ENCODE data around the gene XRN2. TPM values are rescaled to one million over a fixed set of nuclear protein-coding genes. Genes with fewer than 3 reads are reported as not detected.

Gene XRN2
- polyA plus RNA-seq, 1 experiment: 48.9 TPM

DNA sequence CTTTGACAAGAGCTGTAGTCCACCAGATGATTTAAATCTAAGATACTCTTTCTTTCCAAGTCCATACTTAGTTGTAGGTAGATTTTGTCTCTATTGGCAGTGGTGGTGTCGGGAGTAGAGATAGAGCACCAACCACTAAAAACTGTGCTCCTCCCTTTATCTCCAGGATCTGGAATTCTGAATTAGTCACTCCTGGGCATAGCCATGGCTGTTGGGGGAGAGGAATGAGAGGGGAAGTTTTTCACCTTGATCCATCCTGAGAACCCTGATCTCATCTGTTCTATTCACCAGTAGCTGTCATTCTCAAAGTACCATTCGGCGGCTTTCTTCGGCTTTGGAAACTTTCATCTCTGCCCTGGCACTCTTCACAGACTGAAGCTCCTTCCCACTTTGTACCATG lies 129.8 kb downstream of the XRN2 start:
- no peak for DNase-seq (ENCODE audit: low read depth)
- CTCF ChIA-PET: no interaction called here

GRCh38 chr20:21433329-21433890 lies 130.3 kb downstream of the XRN2 start:
- ChIA-PET CTCF (no interaction called here), POLR2A (no interaction called here)
- TF ChIP-seq CTCF (IDR thresholded peaks at IDR 0.05; ENCODE audit: insufficient read depth, low read depth, low read length): no peak
- no peaks in the 10 kb centered on the region for H3K36me3 ChIP-seq (ENCODE audit: control insufficient read depth, insufficient read depth, low read length)
- no peak for DNase-seq (ENCODE audit: low read depth)
- H3K4me3 ChIP-seq (ENCODE audit: low read depth, low read length): no peak overlapping the region
- H3K27me3 ChIP-seq (ENCODE audit: control insufficient read depth, insufficient read depth, low read length): no peaks in the 10 kb centered on the region

More for the DNA sequence above, 129.8 kb downstream of the XRN2 start:
- Histone ChIP-seq H3K4me3 (ENCODE audit: low read depth, low read length) (no peak overlapping the region), H3K36me3 (ENCODE audit: control insufficient read depth, insufficient read depth, low read length) (no peaks in the 10 kb centered on the region), H3K27me3 (ENCODE audit: control insufficient read depth, insufficient read depth, low read length) (no peaks in the 10 kb centered on the region)
- POLR2A ChIA-PET: no interaction called here
- no peak for TF ChIP-seq CTCF (IDR thresholded peaks at IDR 0.05; ENCODE audit: insufficient read depth, low read depth, low read length)

- DNase-seq (ENCODE audit: low read depth): no peak
- Histone ChIP-seq H3K27me3 (ENCODE audit: control insufficient read depth, insufficient read depth, low read length) (no peaks in the 10 kb centered on the region), H3K36me3 (ENCODE audit: control insufficient read depth, insufficient read depth, low read length) (no peaks in the 10 kb centered on the region), H3K4me3 (ENCODE audit: low read depth, low read length) (no peak overlapping the region)
- ChIA-PET CTCF (no interaction called here), POLR2A (no interaction called here)
- no peak for TF ChIP-seq CTCF (IDR thresholded peaks at IDR 0.05; ENCODE audit: insufficient read depth, low read depth, low read length)
These were observed 132.4 kb downstream of the XRN2 start for GRCh38 chr20:21435576-21435975.

DNA sequence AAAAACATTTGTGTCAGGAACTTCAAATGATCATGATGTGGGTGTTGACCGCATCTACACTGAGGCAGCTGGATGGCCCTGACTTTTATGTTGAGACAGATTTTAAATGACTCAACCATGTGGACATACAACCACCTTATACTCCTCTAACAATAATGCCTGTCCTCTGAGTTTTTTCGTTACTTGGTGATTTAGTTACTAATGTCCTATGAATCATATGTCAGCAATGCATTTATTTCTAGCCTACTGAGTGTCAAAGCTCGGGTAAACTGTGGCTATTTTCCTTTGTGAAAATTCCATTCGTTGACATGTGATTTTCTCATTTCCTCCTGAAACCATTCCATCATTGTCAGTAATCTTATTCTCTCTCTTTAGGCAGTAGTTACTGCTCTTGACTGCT lies 133.1 kb downstream of the XRN2 start:
- ChIA-PET POLR2A (no interaction called here), CTCF (no interaction called here)
- TF ChIP-seq CTCF (IDR thresholded peaks at IDR 0.05; ENCODE audit: insufficient read depth, low read depth, low read length): no peak
- H3K4me3 ChIP-seq (ENCODE audit: low read depth, low read length): no peak overlapping the region
- no peaks in the 10 kb centered on the region for H3K36me3 ChIP-seq (ENCODE audit: control insufficient read depth, insufficient read depth, low read length)
- no peaks in the 10 kb centered on the region for H3K27me3 ChIP-seq (ENCODE audit: control insufficient read depth, insufficient read depth, low read length)
- peak; percentile 40 for DNase-seq (ENCODE audit: low read depth)

DNA sequence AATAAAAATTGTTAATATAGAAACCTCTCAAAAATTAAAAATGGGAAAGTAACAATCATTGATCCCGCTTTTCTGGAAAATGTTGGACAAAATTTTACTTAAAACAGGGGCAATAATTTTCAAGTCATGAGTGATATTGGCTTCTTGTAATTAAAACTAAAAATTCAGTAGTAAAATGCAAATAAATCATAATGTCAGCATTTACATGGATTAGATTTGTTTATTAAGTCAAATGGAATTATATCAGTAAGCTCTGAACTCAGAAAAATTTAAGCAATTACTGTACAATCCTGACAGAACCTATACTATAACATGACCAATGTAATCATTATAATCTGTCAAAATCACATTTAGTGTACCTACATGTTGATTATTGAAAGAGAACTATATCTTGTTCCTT lies 134.1 kb downstream of the XRN2 start:
- Histone ChIP-seq H3K36me3 (ENCODE audit: control insufficient read depth, insufficient read depth, low read length) (no peaks in the 10 kb centered on the region), H3K4me3 (ENCODE audit: low read depth, low read length) (no peak overlapping the region)
- CTCF ChIA-PET: no interaction called here

More for the DNA sequence above, 134.1 kb downstream of the XRN2 start:
- POLR2A ChIA-PET: no interaction called here
- TF ChIP-seq CTCF (IDR thresholded peaks at IDR 0.05; ENCODE audit: insufficient read depth, low read depth, low read length): no peak
- no peak for DNase-seq (ENCODE audit: low read depth)
- no peaks in the 10 kb centered on the region for H3K27me3 ChIP-seq (ENCODE audit: control insufficient read depth, insufficient read depth, low read length)

Measured in BJ (cell line).